SK-N-MC (cell line): ENCODE measurements around the gene CARMIL1.

ENCODE experiments used
- EZH2 ChIP-seq: fragments of 200-600 bp; sonication (generic); IDR thresholded peaks from one replicate; pipeline ENCODE4 v1.6.1; 2017; ENCODE audit warnings: antibody characterized with exemption
- POLR2AphosphoS5 ChIP-seq: IDR thresholded peaks from 2 replicates; pipeline ENCODE4 v1.6.1; 2012; ENCODE audit warnings: mild to moderate bottlenecking, low read depth, low read length, borderline replicate concordance

DNA sequence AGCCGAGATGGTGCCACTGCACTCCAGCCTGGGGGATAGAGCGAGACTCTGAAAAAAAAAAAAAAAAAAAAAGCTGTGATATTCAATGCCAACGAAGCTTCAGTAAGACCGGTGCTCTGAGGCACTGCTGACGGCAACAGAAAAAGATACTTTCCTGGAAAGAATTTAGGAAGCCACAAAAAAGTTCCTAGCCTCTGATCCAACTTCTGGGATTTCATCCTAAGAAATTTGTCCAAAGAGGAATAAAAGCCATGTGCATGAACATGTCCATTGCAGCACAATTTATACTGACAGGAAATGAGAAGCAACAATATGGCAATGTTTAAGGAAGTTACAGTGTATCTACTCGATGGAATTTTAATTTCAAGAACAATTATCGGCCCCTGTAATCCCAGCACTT is 24.5 kb upstream of the CARMIL1 start:
- TF ChIP-seq POLR2AphosphoS5 (no peak), EZH2 (no peak)
